Ishikawa (cell line): Measurements from ENCODE around the gene CXCR1.

Experiments used
- CEBPB ChIP-seq: IDR thresholded peaks from 2 replicates; pipeline ENCODE4 v1.6.1; 2012
- EGR1 ChIP-seq: IDR thresholded peaks from 2 replicates; pipeline ENCODE4 v1.6.1; 2012
- EP300 ChIP-seq: IDR thresholded peaks from 2 replicates; pipeline ENCODE4 v1.6.1; 2012; ENCODE audit warnings: borderline replicate concordance
- FOXM1 ChIP-seq: IDR thresholded peaks from 2 replicates; pipeline ENCODE4 v1.6.1; 2012; ENCODE audit warnings: low read depth, borderline replicate concordance
- MAX ChIP-seq: IDR thresholded peaks from 2 replicates; pipeline ENCODE4 v1.6.1; 2012
- NFIC ChIP-seq: IDR thresholded peaks from 2 replicates; pipeline ENCODE4 v1.6.1; 2012
- RAD21 ChIP-seq: IDR thresholded peaks from 2 replicates; pipeline ENCODE4 v1.6.1; 2012; ENCODE audit warnings: low read depth
- REST ChIP-seq: IDR thresholded peaks from 2 replicates; pipeline ENCODE4 v1.6.1; 2012; ENCODE audit warnings: low read depth, mild to moderate bottlenecking
- TAF1 ChIP-seq: IDR thresholded peaks from 2 replicates; pipeline ENCODE4 v1.6.1; 2012; ENCODE audit warnings: low read depth, mild to moderate bottlenecking
- YY1 ChIP-seq: IDR thresholded peaks from 2 replicates; pipeline ENCODE4 v1.6.1; 2012; ENCODE audit warnings: low read depth
- ZBTB7A ChIP-seq: IDR thresholded peaks from 2 replicates; pipeline ENCODE4 v1.6.1; 2012; ENCODE audit warnings: low read depth

GRCh38 chr2:218172845-218173244, 6.1 kb upstream of the CXCR1 start:
- TF ChIP-seq TAF1 (no peak), REST (no peak), YY1 (no peak), RAD21 (no peak), MAX (no peak), EGR1 (no peak), EP300 (no peak), NFIC (no peak), CEBPB (no peak), FOXM1 (no peak), ZBTB7A (no peak)
